ENCODE data around the gene EIF3K. TPM values are rescaled to one million over a fixed set of nuclear protein-coding genes. Genes with fewer than 3 reads are reported as not detected.
A peak's percentile ranks its signal among the peaks of the same experiment; 100 is the strongest.

EIF3K gene
- total and polyA plus RNA-seq, 2 of the 13 experiments (the other 11 are each of a cell fraction or from before 2014, with no cell fraction given), result 179 to 258 TPM

GRCh38 chr19:38656171-38656981 lies 37.4 kb downstream of the EIF3K start (continued):
- TF ChIP-seq DNMT1 (CRISPR knock-in tag; IDR thresholded peaks at IDR 0.05), result no peak
- no peak for TF ChIP-seq POGZ (CRISPR knock-in tag; IDR thresholded peaks at IDR 0.05)
- TF ChIP-seq TCF7 (IDR thresholded peaks at IDR 0.05; ENCODE audit: low read depth), result peak; percentile 82
- no peak for TF ChIP-seq ZEB1 (IDR thresholded peaks at IDR 0.05; ENCODE audit: insufficient replicate concordance, low read depth)
- TF ChIP-seq ZNF280B (CRISPR knock-in tag; IDR thresholded peaks at IDR 0.05; ENCODE audit: borderline replicate concordance), result no peak
- TF ChIP-seq ZNF605 (CRISPR knock-in tag; IDR thresholded peaks at IDR 0.05), result no peak
- no peak for TF ChIP-seq ZNF569 (CRISPR knock-in tag; IDR thresholded peaks at IDR 0.05; ENCODE audit: borderline replicate concordance)
- no peak; the same call in 1 of the 2 replicates for TF ChIP-seq ZNF281 (CRISPR knock-in tag; IDR thresholded peaks at IDR 0.05; ENCODE audit: borderline replicate concordance)
- TF ChIP-seq DMTF1 (CRISPR knock-in tag; IDR thresholded peaks at IDR 0.05), result no peak
- no peak for TF ChIP-seq GPN1 (CRISPR knock-in tag; IDR thresholded peaks at IDR 0.05; ENCODE audit: borderline replicate concordance)
- TF ChIP-seq HMG20A (CRISPR knock-in tag; IDR thresholded peaks at IDR 0.05; ENCODE audit: borderline replicate concordance), result peak; percentile 75
- no peak for TF ChIP-seq KDM5B (CRISPR knock-in tag; IDR thresholded peaks at IDR 0.05; ENCODE audit: borderline replicate concordance)
- TF ChIP-seq ZNF644 (CRISPR knock-in tag; IDR thresholded peaks at IDR 0.05; ENCODE audit: low read depth), result peak; percentile 37; the same call in 1 of the 2 replicates
- TF ChIP-seq DPF2 (CRISPR knock-in tag; IDR thresholded peaks at IDR 0.05; ENCODE audit: borderline replicate concordance, low read depth), result no peak
- no peak for TF ChIP-seq ELF4 (CRISPR knock-in tag; IDR thresholded peaks at IDR 0.05; ENCODE audit: borderline replicate concordance)
- no peak for TF ChIP-seq ZNF879 (CRISPR knock-in tag; IDR thresholded peaks at IDR 0.05)
- TF ChIP-seq FOXA1 (IDR thresholded peaks at IDR 0.05), result no peak
- 0 out of 2 replicates have a peak, but pooled peaks have one; percentile 9 for TF ChIP-seq FOXA1 (CRISPR knock-in tag; IDR thresholded peaks at IDR 0.05)
- no peak for TF ChIP-seq ZNF550 (CRISPR knock-in tag; IDR thresholded peaks at IDR 0.05; ENCODE audit: borderline replicate concordance)
- no peak for TF ChIP-seq ZNF563 (CRISPR knock-in tag; IDR thresholded peaks at IDR 0.05)
- 0 out of 2 replicates have a peak, but pooled peaks have one; percentile 49 for TF ChIP-seq SMAD3 (CRISPR knock-in tag; IDR thresholded peaks at IDR 0.05)
- TF ChIP-seq IRF2 (CRISPR knock-in tag; IDR thresholded peaks at IDR 0.05), result peak; percentile 37; the same call in 1 of the 2 replicates
- TF ChIP-seq TOPORS (CRISPR knock-in tag; IDR thresholded peaks at IDR 0.05), result no peak

Data from HepG2 (cell line).